GM12878 (cell line): ENCODE measurements around the gene CXCR6.

Source experiments
- ZNF274 ChIP-seq: IDR thresholded peaks from one replicate; pipeline ENCODE4 v1.8.0; 2011; ENCODE audit not compliant: insufficient read length, insufficient read depth
- TF ChIP-seq, protein P1 (sequence below): IDR thresholded peaks from 2 replicates; pipeline ENCODE4 v1.6.1; 2012; ENCODE audit warnings: low read depth, low read length, improper control_type of control experiment
- TF ChIP-seq, protein P2 (sequence below), 3 experiments: IDR thresholded peaks in 2 of 3; conservative IDR thresholded peaks in 1 of 3; 2 replicates each; pipeline ENCODE4 v1.5.1; 2011; ENCODE audit warnings: low read depth in 3 of 3, low read length in 3 of 3, mild to moderate bottlenecking in 3 of 3, control low read depth in 2 of 3, moderate library complexity in 2 of 3, inconsistent platforms in 1 of 3, mixed read lengths in 1 of 3; ENCODE audit not compliant: control insufficient read depth in 2 of 3, insufficient read depth in 1 of 3; ENCODE audit errors: extremely low read depth in 1 of 3

DNA sequence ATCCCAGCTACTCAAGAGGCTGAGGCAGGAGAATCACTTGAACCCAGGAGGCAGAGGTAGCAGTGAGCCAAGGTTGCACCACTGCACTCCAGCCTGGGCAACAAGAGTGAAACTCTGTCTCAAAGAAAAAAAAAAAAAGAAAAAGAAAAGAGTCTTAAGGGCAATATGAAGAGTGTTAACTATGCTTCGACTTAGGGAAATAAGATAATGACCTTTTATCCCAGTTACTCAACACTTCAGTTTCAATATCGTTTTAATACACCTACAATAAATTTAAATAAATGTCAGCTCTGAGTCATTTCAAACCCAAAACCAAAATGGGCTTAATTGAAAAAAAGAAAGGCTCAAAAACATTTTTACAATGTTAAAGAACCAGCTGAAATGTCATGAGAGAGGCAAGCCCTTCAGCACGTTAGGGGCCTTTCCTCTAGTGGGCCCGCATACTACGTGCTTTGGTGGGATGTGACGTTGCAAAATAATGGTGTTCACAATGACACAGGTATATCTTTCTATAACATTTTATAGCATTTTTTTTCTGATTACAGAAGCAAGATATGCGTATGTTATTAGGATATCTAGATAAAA, 37.1 kb downstream of the CXCR6 start:
- no peak for TF ChIP-seq ZNF274
- TF ChIP-seq, protein P1, sequence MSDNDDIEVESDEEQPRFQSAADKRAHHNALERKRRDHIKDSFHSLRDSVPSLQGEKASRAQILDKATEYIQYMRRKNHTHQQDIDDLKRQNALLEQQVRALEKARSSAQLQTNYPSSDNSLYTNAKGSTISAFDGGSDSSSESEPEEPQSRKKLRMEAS = no peak
- TF ChIP-seq, protein P2, sequence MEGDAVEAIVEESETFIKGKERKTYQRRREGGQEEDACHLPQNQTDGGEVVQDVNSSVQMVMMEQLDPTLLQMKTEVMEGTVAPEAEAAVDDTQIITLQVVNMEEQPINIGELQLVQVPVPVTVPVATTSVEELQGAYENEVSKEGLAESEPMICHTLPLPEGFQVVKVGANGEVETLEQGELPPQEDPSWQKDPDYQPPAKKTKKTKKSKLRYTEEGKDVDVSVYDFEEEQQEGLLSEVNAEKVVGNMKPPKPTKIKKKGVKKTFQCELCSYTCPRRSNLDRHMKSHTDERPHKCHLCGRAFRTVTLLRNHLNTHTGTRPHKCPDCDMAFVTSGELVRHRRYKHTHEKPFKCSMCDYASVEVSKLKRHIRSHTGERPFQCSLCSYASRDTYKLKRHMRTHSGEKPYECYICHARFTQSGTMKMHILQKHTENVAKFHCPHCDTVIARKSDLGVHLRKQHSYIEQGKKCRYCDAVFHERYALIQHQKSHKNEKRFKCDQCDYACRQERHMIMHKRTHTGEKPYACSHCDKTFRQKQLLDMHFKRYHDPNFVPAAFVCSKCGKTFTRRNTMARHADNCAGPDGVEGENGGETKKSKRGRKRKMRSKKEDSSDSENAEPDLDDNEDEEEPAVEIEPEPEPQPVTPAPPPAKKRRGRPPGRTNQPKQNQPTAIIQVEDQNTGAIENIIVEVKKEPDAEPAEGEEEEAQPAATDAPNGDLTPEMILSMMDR (IDR thresholded peaks at IDR 0.05 in 2 of 3, conservative IDR thresholded peaks at IDR 0.05 in 1 of 3; ENCODE audit: control insufficient read depth in 2 of 3, extremely low read depth in 1 of 3, insufficient read depth in 1 of 3, low read depth in 3 of 3, low read length in 3 of 3) = no peak
